SK-N-SH (cell line): ENCODE data around the gene CRYBG1. TPM values are rescaled to one million over a fixed set of nuclear protein-coding genes. Genes with fewer than 3 reads are reported as not detected.

ENCODE experiments used
- CTCF ChIA-PET: fragments of 300-600, 350-600 bp; formaldehyde crosslinking; extraction: SDS; loops from one replicate; lab custom pipeline; 2021; lab: Yijun Ruan, JAX
- POLR2A ChIA-PET: fragments of 350-600 bp; sonication (Branson Sonifier 250); formaldehyde crosslinking; extraction: SDS; loops from one replicate; lab custom pipeline; 2020; ENCODE audit warnings: antibody characterized with exemption, inconsistent platforms; lab: Yijun Ruan, JAX
- DNase-seq: peaks from one replicate; pipeline ENCODE4 v3.0.0; 2012
- H2AFZ ChIP-seq: fragments of 200-600 bp; sonication (generic); 2 replicates; pipeline ENCODE4 v1.8.1; 2016; ENCODE audit warnings: antibody characterized with exemption, mild to moderate bottlenecking, low read depth
- H3F3A ChIP-seq: fragments of 200-600 bp; sonication (generic); replicated peaks from 2 replicates; pipeline ENCODE3; 2016; ENCODE audit warnings: antibody characterized with exemption, mild to moderate bottlenecking; ENCODE audit not compliant: insufficient read depth
- H3K27ac ChIP-seq, 2 experiments: fragments of 200-500 bp in 1 of 2; fragments of 200-600 bp in 1 of 2; sonication (Bioruptor generic) in 1 of 2; sonication (generic), shearing (Covaris generic) in 1 of 2; 2 replicates each; pipeline versions ENCODE4 v1.5.1 to v1.6.1; 2014 to 2016; ENCODE audit warnings: low read depth in 2 of 2, inconsistent platforms in 1 of 2, low read length in 1 of 2, mild to moderate bottlenecking in 1 of 2, mixed read lengths in 1 of 2
- H3K27me3 ChIP-seq: fragments of 200-600 bp; sonication (generic), shearing (Covaris generic); 2 replicates; pipeline ENCODE4 v1.6.1; 2016; ENCODE audit warnings: mixed run types; ENCODE audit not compliant: insufficient read depth
- H3K36me3 ChIP-seq, 2 experiments: fragments of 200-500 bp in 1 of 2; fragments of 200-600 bp in 1 of 2; sonication (Bioruptor generic) in 1 of 2; sonication (generic) in 1 of 2; replicated peaks in 1 of 2; 2 replicates each; pipeline versions ENCODE3 to v1.5.1; 2014 to 2016; ENCODE audit warnings: low read length in 1 of 2, mild to moderate bottlenecking in 1 of 2; ENCODE audit not compliant: insufficient read depth in 2 of 2, control insufficient read depth in 1 of 2
- H3K4me1 ChIP-seq, 2 experiments: fragments of 200-500 bp in 1 of 2; fragments of 200-600 bp in 1 of 2; sonication (Bioruptor generic) in 1 of 2; sonication (generic), shearing (Covaris generic) in 1 of 2; 2 replicates each; pipeline versions ENCODE4 v1.5.1 to v1.6.1; 2014 to 2016; ENCODE audit warnings: low read depth in 1 of 2, low read length in 1 of 2, mixed run types in 1 of 2; ENCODE audit not compliant: insufficient read depth in 2 of 2, control insufficient read depth in 1 of 2
- H3K4me2 ChIP-seq: fragments of 200-600 bp; sonication (generic), shearing (Covaris generic); 2 replicates; pipeline ENCODE4 v1.6.1; 2017; ENCODE audit warnings: mixed run types
- H3K4me3 ChIP-seq, 2 experiments: fragments of 200-500 bp in 1 of 2; fragments of 200-600 bp in 1 of 2; sonication (Bioruptor generic) in 1 of 2; sonication (generic), shearing (Covaris generic) in 1 of 2; 2 replicates each; pipeline versions ENCODE4 v1.5.1 to v1.8.1; 2014 to 2016; ENCODE audit warnings: low read depth in 2 of 2, inconsistent platforms in 1 of 2, low read length in 1 of 2, mild to moderate bottlenecking in 1 of 2, mixed read lengths in 1 of 2, moderate library complexity in 1 of 2
- H3K79me2 ChIP-seq: fragments of 200-600 bp; sonication (generic); 2 replicates; pipeline ENCODE4 v1.8.1; 2017; ENCODE audit warnings: mild to moderate bottlenecking; ENCODE audit not compliant: insufficient read depth
- H3K9ac ChIP-seq: fragments of 200-600 bp; sonication (generic); 2 replicates; pipeline ENCODE4 v1.6.1; 2017; ENCODE audit warnings: mixed run types
- H3K9me2 ChIP-seq: fragments of 200-600 bp; sonication (generic); 2 replicates; pipeline ENCODE4 v1.6.1; 2017; ENCODE audit warnings: mixed run types
- H3K9me3 ChIP-seq: fragments of 200-600 bp; sonication (generic); 2 replicates; pipeline ENCODE4 v1.6.1; 2017; ENCODE audit warnings: mixed run types, mild to moderate bottlenecking, moderate library complexity
- H4K20me1 ChIP-seq: fragments of 200-600 bp; sonication (generic); 2 replicates; pipeline ENCODE4 v1.6.1; 2017; ENCODE audit warnings: mild to moderate bottlenecking, mixed run types; ENCODE audit not compliant: insufficient read depth
- CHD2 ChIP-seq: fragments of 150-350 bp; IDR thresholded peaks from 2 replicates; pipeline ENCODE4 v1.6.1; 2018; ENCODE audit warnings: low read length; ENCODE audit not compliant: partially characterized antibody
- ELF1 ChIP-seq: IDR thresholded peaks from 2 replicates; pipeline ENCODE4 v1.4.0; 2012
- EP300 ChIP-seq, 2 experiments: IDR thresholded peaks; 2 replicates each; pipeline versions ENCODE4 v1.4.0 to v1.6.1; 2012; ENCODE audit warnings: borderline replicate concordance in 1 of 2, low read depth in 1 of 2, low read length in 1 of 2
- FOSL2 ChIP-seq: IDR thresholded peaks from 2 replicates; pipeline ENCODE4 v1.4.0; 2012; ENCODE audit warnings: low read depth, mild to moderate bottlenecking, moderate library complexity, borderline replicate concordance
- GABPA ChIP-seq: IDR thresholded peaks from 2 replicates; pipeline ENCODE4 v1.4.0; 2012; ENCODE audit warnings: low read depth, mild to moderate bottlenecking
- IRF3 ChIP-seq: fragments of 150-350 bp; IDR thresholded peaks from 2 replicates; pipeline ENCODE4 v1.6.1; 2016; ENCODE audit warnings: mild to moderate bottlenecking, low read depth, low read length
- MAX ChIP-seq: IDR thresholded peaks from 2 replicates; pipeline ENCODE4 v1.4.0; 2012; ENCODE audit warnings: low read depth
- MEF2A ChIP-seq: IDR thresholded peaks from 2 replicates; pipeline ENCODE4 v1.4.0; 2012; ENCODE audit warnings: low read depth, borderline replicate concordance
- NRF1 ChIP-seq: IDR thresholded peaks from 2 replicates; pipeline ENCODE4 v1.6.1; 2012; ENCODE audit warnings: low read depth, mild to moderate bottlenecking, low read length
- PBX3 ChIP-seq: IDR thresholded peaks from 2 replicates; pipeline ENCODE4; 2012
- RCOR1 ChIP-seq: fragments of 150-350 bp; IDR thresholded peaks from 2 replicates; pipeline ENCODE4 v1.6.1; 2017; ENCODE audit warnings: antibody characterized with exemption, low read length
- RXRA ChIP-seq: IDR thresholded peaks from 2 replicates; pipeline ENCODE4 v1.4.0; 2012; ENCODE audit warnings: low read depth, mild to moderate bottlenecking, borderline replicate concordance
- SIN3A ChIP-seq: IDR thresholded peaks from 2 replicates; pipeline ENCODE4 v1.6.1; 2012; ENCODE audit warnings: low read depth, mild to moderate bottlenecking, low read length, moderate library complexity, borderline replicate concordance
- SMC3 ChIP-seq: IDR thresholded peaks from 2 replicates; pipeline ENCODE4 v1.6.1; 2012; ENCODE audit warnings: low read depth, low read length, improper control_type of control experiment
- TCF12 ChIP-seq: IDR thresholded peaks from 2 replicates; pipeline ENCODE4 v1.4.0; 2012
- ZBTB33 ChIP-seq: IDR thresholded peaks from 2 replicates; pipeline ENCODE4 v1.4.0; 2012; ENCODE audit warnings: low read depth, borderline replicate concordance
- WGBS: methylation state at CpG from one replicate; pipeline ENCODE4 v1.1.6; 2017; ENCODE audit warnings: low lambda C conversion rate; 5-methylcytosine and 5-hydroxymethylcytosine counted together
- polyA plus RNA-seq, 3 experiments: library from polyadenylated mRNA; depleted of rRNA; stranded (reverse); fragments of >200 nt; gene quantifications; 2 replicates each; pipeline ENCODE4 v1.2.3, GENCODE V29; 2012
- TF ChIP-seq, protein P1 (sequence below): fragments of 150-350 bp; IDR thresholded peaks from 2 replicates; pipeline ENCODE4 v1.6.1; 2017; ENCODE audit warnings: antibody characterized with exemption, low read length, low read depth, borderline replicate concordance
- TF ChIP-seq, protein P2 (sequence below): fragments of 200-600 bp; sonication (generic); IDR thresholded peaks from 2 replicates; pipeline ENCODE4 v1.6.1; 2017; ENCODE audit warnings: antibody characterized with exemption, mild to moderate bottlenecking, moderate library complexity

CRYBG1 gene
- polyA plus RNA-seq, 1 of the 3 experiments (the other 2 are of a cell fraction) = 13.8 TPM

GRCh38 chr6:106611030-106611429, 250.5 kb downstream of the CRYBG1 start:
- Histone ChIP-seq H3K4me3 (no peak overlapping the region), H2AFZ (no peak overlapping the region), H3F3A (no peaks in the 10 kb centered on the region), H3K4me1 (no peaks in the 10 kb centered on the region), H3K27me3 (no peaks in the 10 kb centered on the region), H3K4me2 (no peak overlapping the region), H3K9ac (no peak overlapping the region), H3K79me2 (no peaks in the 10 kb centered on the region), H3K27ac (no peak overlapping the region), H3K9me3 (no peaks in the 10 kb centered on the region), H3K9me2 (no peaks in the 10 kb centered on the region), H3K36me3 (peaks cover 3 to 4% of the 10 kb centered on the region in 2 experiments), H4K20me1 (no peaks in the 10 kb centered on the region)
- CTCF ChIA-PET = interaction anchor here (1.4 to 4.6 kb wide), 3 partner anchors 9 to 387 kb away, joined by 3 to 90 read pairs (median 11); no protein-coding TSS in a partner anchor
- TF ChIP-seq ELF1 = no peak
- WGBS = 93% methylated on average over 2 of the region's 2 CpGs
- POLR2A ChIA-PET = no interaction called here
- DNase-seq = no peak

GRCh38 chr6:106612671-106613416, 252.3 kb downstream of the CRYBG1 start:
- Histone ChIP-seq H3K4me3 (no peak overlapping the region), H3K4me2 (no peak overlapping the region), H3K9ac (no peak overlapping the region), H2AFZ (no peak overlapping the region), H3F3A (no peaks in the 10 kb centered on the region), H3K27me3 (no peaks in the 10 kb centered on the region), H3K79me2 (no peaks in the 10 kb centered on the region), H3K9me2 (no peaks in the 10 kb centered on the region), H3K36me3 (peaks cover 6 to 9% of the 10 kb centered on the region in 2 experiments), H3K9me3 (no peaks in the 10 kb centered on the region), H4K20me1 (no peaks in the 10 kb centered on the region), H3K4me1 (no peaks in the 10 kb centered on the region), H3K27ac (no peak overlapping the region)
- ChIA-PET POLR2A (no interaction called here), CTCF (interaction anchor here (1.3 to 4.4 kb wide), 3 partner anchors 8 to 385 kb away, joined by 4 to 24 read pairs (median 11); no protein-coding TSS in a partner anchor)
- no peak for DNase-seq
- TF ChIP-seq PBX3 = no peak
- no peak for TF ChIP-seq RXRA
- TF ChIP-seq, protein P1, sequence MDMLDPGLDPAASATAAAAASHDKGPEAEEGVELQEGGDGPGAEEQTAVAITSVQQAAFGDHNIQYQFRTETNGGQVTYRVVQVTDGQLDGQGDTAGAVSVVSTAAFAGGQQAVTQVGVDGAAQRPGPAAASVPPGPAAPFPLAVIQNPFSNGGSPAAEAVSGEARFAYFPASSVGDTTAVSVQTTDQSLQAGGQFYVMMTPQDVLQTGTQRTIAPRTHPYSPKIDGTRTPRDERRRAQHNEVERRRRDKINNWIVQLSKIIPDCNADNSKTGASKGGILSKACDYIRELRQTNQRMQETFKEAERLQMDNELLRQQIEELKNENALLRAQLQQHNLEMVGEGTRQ = no peak
- TF ChIP-seq FOSL2 = no peak
- TF ChIP-seq NRF1 = no peak
- TF ChIP-seq EP300 (IDR thresholded peaks at IDR 0.05; ENCODE audit: borderline replicate concordance in 1 of 2, low read depth in 1 of 2, low read length in 1 of 2) = no peak
- no peak for TF ChIP-seq MAX
- TF ChIP-seq TCF12 = no peak
- TF ChIP-seq SMC3 = no peak
- TF ChIP-seq GABPA = no peak
- no peak for TF ChIP-seq MEF2A
- TF ChIP-seq, protein P2, sequence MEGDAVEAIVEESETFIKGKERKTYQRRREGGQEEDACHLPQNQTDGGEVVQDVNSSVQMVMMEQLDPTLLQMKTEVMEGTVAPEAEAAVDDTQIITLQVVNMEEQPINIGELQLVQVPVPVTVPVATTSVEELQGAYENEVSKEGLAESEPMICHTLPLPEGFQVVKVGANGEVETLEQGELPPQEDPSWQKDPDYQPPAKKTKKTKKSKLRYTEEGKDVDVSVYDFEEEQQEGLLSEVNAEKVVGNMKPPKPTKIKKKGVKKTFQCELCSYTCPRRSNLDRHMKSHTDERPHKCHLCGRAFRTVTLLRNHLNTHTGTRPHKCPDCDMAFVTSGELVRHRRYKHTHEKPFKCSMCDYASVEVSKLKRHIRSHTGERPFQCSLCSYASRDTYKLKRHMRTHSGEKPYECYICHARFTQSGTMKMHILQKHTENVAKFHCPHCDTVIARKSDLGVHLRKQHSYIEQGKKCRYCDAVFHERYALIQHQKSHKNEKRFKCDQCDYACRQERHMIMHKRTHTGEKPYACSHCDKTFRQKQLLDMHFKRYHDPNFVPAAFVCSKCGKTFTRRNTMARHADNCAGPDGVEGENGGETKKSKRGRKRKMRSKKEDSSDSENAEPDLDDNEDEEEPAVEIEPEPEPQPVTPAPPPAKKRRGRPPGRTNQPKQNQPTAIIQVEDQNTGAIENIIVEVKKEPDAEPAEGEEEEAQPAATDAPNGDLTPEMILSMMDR = no peak
- TF ChIP-seq ZBTB33 = no peak
- TF ChIP-seq IRF3 = no peak
- no peak for TF ChIP-seq SIN3A
- TF ChIP-seq RCOR1 = no peak
- TF ChIP-seq CHD2 = no peak
- 97% methylated on average over 9 of the region's 9 CpGs for WGBS
